Urinary bladder (tissue), 4 donors: ENCODE results near the gene CNTNAP2. TPM values are rescaled to one million over a fixed set of nuclear protein-coding genes. Genes with fewer than 3 reads are reported as not detected.

ENCODE experiments used
- DNase-seq: peaks from one replicate; pipeline ENCODE4 v3.0.0-alpha.2; 2015; ENCODE audit errors: extremely low spot score
- H3K27ac ChIP-seq: one replicate; pipeline ENCODE4 v1.5.1; 2013; ENCODE audit warnings: low read depth, mild to moderate bottlenecking, moderate library complexity
- H3K36me3 ChIP-seq: one replicate; pipeline ENCODE4 v1.6.1; 2013; ENCODE audit warnings: mild to moderate bottlenecking, moderate library complexity; ENCODE audit not compliant: insufficient read depth
- H3K4me1 ChIP-seq: one replicate; pipeline ENCODE4 v1.6.1; 2013; ENCODE audit warnings: mild to moderate bottlenecking, moderate library complexity; ENCODE audit not compliant: insufficient read depth
- H3K4me3 ChIP-seq: one replicate; pipeline ENCODE4 v1.5.1; 2013; ENCODE audit warnings: low read depth, low read length
- WGBS: extraction: QIAGEN DNeasy Blood & Tissue Kit; methylation state at CpG from one replicate; pipeline ENCODE4 v1.1.7; 2013; 5-methylcytosine and 5-hydroxymethylcytosine counted together
- polyA plus RNA-seq: library from polyadenylated mRNA; stranded (reverse); fragments of 200-250 nt; gene quantifications from one replicate; pipeline ENCODE4 v1.2.3, GENCODE V29; 2013
- total RNA-seq: library from RNA; depleted of rRNA; stranded (reverse); fragments of >200 nt; gene quantifications from one replicate; pipeline ENCODE4 v1.2.3, GENCODE V29; 2014
- donor health status: healthy with polysubstance abuse.
- donor health status: healthy.

Gene CNTNAP2
- total and polyA plus RNA-seq, 2 donors: 0.28 to 23.3 TPM

- no peak for DNase-seq
- no peak overlapping the region for H3K27ac ChIP-seq
- no peaks in the 10 kb centered on the region for H3K4me1 ChIP-seq
- H3K4me3 ChIP-seq: no peak overlapping the region
- H3K36me3 ChIP-seq: no peaks in the 10 kb centered on the region
- 8% methylated on average over 1 of the region's 1 CpG for WGBS
Measured at GRCh38 chr7:146937836-146938235, 821.2 kb downstream of the CNTNAP2 start.

DNA sequence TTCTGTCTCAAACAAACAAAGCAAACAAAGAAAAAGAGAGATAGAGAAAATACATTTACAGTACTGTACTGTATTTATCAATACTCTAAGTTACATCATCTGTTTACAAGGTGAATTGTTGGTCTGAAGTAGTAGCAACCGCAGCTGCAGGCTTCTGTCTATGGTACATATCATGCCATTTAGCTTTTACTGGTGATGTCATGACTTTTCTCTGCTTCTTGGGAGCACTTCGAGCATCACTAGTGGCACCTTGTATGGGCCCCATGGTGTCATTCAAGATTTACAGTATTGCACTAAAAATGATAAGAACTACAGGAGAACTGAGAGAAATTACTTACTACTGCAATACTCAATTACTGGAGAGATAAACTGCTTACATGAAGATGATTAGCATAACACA, 826.9 kb downstream of the CNTNAP2 start:
- WGBS: 72% methylated on average over 2 of the region's 2 CpGs

GRCh38 chr7:146948703-146949102, 832.1 kb downstream of the CNTNAP2 start:
- WGBS: 63% methylated on average over 1 of the region's 1 CpG
- no peak for DNase-seq

More for the DNA sequence above, 826.9 kb downstream of the CNTNAP2 start:
- H3K4me3 ChIP-seq: no peak overlapping the region
- H3K36me3 ChIP-seq: no peaks in the 10 kb centered on the region
- H3K4me1 ChIP-seq: no peaks in the 10 kb centered on the region
- DNase-seq: no peak
- no peak overlapping the region for H3K27ac ChIP-seq

DNA sequence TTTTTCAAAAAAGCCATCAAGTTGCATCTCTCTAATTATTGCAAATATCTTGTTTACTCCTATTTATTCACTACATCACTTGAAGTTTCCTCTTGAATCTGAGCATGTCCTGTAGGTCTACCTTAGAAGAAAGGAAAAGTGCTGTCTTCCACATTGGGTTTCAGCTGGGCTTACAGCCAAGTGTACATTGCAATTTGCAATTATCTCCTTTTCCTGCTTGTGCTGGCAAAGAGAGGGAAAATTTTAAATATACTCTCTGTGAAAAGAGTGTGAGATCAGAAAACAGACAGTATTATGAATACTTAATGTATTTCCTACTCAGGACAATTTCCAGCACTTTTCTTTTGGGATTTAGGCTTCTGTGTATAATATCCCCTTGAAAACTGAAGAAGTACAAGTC, 839.7 kb downstream of the CNTNAP2 start:
- Histone ChIP-seq H3K36me3 (no peaks in the 10 kb centered on the region), H3K4me3 (no peak overlapping the region), H3K27ac (peak overlapping the region; percentile 10), H3K4me1 (peaks cover 2% of the 10 kb centered on the region)
- DNase-seq: no peak

More at GRCh38 chr7:146948703-146949102, 832.1 kb downstream of the CNTNAP2 start:
- Histone ChIP-seq H3K4me3 (no peak overlapping the region), H3K4me1 (no peaks in the 10 kb centered on the region), H3K36me3 (no peaks in the 10 kb centered on the region), H3K27ac (no peak overlapping the region)

DNA sequence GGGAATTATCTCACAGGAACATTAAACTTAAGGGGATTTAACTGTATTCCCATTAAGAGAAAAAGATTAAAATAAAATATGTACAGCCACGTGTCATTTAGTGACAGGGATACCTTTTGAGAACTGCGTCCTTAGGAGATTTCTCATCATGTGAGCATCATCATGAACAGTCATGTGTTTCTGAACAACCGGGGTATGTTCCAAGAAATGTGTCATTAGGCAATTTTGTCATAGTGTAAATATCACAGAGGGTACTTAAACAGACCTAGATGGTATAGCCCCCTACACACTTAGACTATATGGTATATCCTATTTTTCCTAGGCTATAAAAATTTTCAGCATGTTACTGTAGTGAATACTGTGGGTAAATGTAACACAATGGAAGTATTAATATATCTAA, 840.3 kb downstream of the CNTNAP2 start:
- H3K4me3 ChIP-seq: no peak overlapping the region
- no peak overlapping the region for H3K27ac ChIP-seq
- WGBS: 80% methylated on average over 3 of the region's 3 CpGs
- peaks cover 2% of the 10 kb centered on the region for H3K4me1 ChIP-seq
- no peak for DNase-seq
- no peaks in the 10 kb centered on the region for H3K36me3 ChIP-seq

DNA sequence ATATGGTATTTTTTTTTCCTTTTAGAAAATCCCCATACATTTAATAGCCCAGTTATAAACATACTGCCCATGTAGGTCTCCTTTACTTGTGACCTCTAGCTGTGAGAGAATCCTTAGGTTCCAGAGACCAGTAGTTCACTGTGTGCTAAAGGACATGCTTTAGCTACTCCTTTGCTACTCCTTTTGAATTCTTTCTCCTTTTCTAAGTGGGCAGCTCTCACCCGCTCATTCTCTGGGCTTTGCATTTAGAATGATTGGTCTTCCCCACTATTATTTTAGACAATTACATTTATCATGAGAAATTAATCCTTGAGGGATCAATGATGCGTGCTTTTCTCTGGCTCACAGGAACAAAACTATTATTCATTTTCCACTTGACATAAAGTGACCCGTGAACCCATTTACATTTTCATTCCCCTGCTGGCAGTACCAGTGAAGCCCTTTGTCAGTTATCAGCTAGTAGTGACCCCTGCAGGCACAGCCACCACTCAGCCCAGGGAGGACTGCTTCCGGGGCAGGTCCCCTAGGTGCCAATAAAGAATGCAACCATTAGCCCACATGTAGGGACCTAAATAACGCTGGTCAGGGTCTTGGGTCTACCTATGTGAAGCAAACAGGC, 844.3 kb downstream of the CNTNAP2 start:
- no peak overlapping the region for H3K27ac ChIP-seq
- H3K4me3 ChIP-seq: no peak overlapping the region

GRCh38 chr7:146961617-146962016, 845.0 kb downstream of the CNTNAP2 start:
- WGBS: 58% methylated on average over 4 of the region's 4 CpGs
- no peak for DNase-seq
- H3K36me3 ChIP-seq: no peaks in the 10 kb centered on the region
- H3K4me3 ChIP-seq: no peak overlapping the region
- H3K27ac ChIP-seq: no peak overlapping the region
- no peaks in the 10 kb centered on the region for H3K4me1 ChIP-seq

More for the DNA sequence above, 844.3 kb downstream of the CNTNAP2 start:
- H3K36me3 ChIP-seq: no peaks in the 10 kb centered on the region
- DNase-seq: no peak
- WGBS: 72% methylated on average over 5 of the region's 5 CpGs
- peaks cover 2% of the 10 kb centered on the region for H3K4me1 ChIP-seq

- Histone ChIP-seq H3K36me3 (no peaks in the 10 kb centered on the region), H3K27ac (no peak overlapping the region), H3K4me3 (no peak overlapping the region), H3K4me1 (no peaks in the 10 kb centered on the region)
- no peak for DNase-seq
- 94% methylated on average over 3 of the region's 3 CpGs for WGBS
Measured at GRCh38 chr7:146966274-146966673, 849.7 kb downstream of the CNTNAP2 start.

DNA sequence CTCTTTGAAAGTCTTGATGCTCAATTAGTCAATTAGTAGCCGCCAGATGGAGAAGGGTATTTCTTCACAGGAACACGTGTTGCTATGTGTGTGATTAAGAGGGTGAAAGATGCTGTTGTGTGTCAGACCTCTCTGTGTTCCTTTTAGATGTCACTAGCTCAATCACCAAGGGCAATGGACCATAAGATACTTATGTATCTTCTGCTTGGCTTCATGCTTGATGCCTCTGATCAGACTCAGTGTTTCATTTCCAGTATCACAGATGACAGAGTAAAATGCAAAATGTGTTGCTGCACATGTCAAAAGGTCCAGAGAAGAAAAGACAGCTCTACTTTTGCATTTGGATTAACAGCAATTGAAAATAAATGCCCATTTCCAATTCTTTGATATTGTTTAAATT, 865.9 kb downstream of the CNTNAP2 start:
- Histone ChIP-seq H3K36me3 (no peaks in the 10 kb centered on the region), H3K4me1 (no peaks in the 10 kb centered on the region), H3K4me3 (no peak overlapping the region), H3K27ac (no peak overlapping the region)
- WGBS: 76% methylated on average over 2 of the region's 2 CpGs
- DNase-seq: no peak

- Histone ChIP-seq H3K36me3 (no peaks in the 10 kb centered on the region), H3K27ac (no peak overlapping the region), H3K4me3 (no peak overlapping the region), H3K4me1 (no peaks in the 10 kb centered on the region)
- DNase-seq: no peak
- 81% methylated on average over 5 of the region's 5 CpGs for WGBS
Measured at GRCh38 chr7:146991596-146991995, 875.0 kb downstream of the CNTNAP2 start.

DNA sequence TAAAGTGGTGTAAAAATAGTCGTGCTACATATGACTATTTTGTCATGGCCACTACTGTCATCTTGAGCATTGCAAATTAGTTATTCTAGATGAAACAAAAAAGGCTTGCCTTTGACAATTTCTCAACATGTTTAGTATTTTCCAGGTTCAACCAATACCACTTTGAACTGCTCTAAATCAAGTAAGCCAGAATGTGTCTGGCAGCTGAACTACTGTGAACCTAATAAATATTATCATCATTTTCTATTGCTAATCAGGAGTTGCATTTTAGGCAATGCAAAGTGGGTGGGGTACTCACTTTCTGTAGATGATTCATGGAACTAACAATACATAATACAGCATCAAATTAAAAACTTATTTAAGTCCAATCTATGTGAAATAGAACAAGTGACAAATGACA, 877.2 kb downstream of the CNTNAP2 start:
- Histone ChIP-seq H3K36me3 (no peaks in the 10 kb centered on the region), H3K4me1 (no peaks in the 10 kb centered on the region), H3K4me3 (no peak overlapping the region), H3K27ac (no peak overlapping the region)
- DNase-seq: no peak
- WGBS: 78% methylated on average over 1 of the region's 1 CpG

- 93% methylated on average over 6 of the region's 6 CpGs for WGBS
- Histone ChIP-seq H3K36me3 (no peaks in the 10 kb centered on the region), H3K4me1 (no peaks in the 10 kb centered on the region), H3K27ac (no peak overlapping the region), H3K4me3 (no peak overlapping the region)
- DNase-seq: no peak
Measured at GRCh38 chr7:147008530-147008929, 891.9 kb downstream of the CNTNAP2 start.

- Histone ChIP-seq H3K36me3 (no peaks in the 10 kb centered on the region), H3K4me1 (no peaks in the 10 kb centered on the region), H3K4me3 (no peak overlapping the region), H3K27ac (no peak overlapping the region)
- DNase-seq: no peak
Measured at GRCh38 chr7:147012666-147013065, 896.1 kb downstream of the CNTNAP2 start.

DNA sequence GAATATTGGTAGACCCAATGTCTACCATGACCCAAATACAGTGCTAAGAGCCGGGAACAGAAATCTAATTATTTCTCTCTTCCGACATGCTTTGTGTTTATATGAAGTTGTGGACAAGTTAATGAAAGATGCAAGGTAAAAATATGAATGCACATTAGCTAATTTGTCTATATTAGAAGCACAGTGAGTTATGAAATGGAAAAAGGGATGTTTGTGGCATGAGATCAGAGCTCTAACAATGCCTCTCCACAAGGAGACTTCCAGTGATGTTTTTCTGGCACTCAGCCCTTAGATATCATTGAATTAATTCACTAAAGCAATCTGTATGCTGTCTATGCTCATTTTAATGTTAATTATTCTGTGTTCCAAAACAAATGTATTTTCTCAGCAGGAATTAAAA, 897.2 kb downstream of the CNTNAP2 start:
- Histone ChIP-seq H3K4me1 (no peaks in the 10 kb centered on the region), H3K36me3 (no peaks in the 10 kb centered on the region), H3K4me3 (no peak overlapping the region), H3K27ac (no peak overlapping the region)
- DNase-seq: no peak
- 83% methylated on average over 2 of the region's 2 CpGs for WGBS
